ENCODE results near the gene GPATCH2.
"Not testable (repeated sequence)": the region's sequence is repeated elsewhere in the genome, so short reads cannot be mapped to it uniquely, and the experiment has no call there.

GPATCH2 gene

GRCh38 chr1:217585577-217585976 is 45.3 kb downstream of the GPATCH2 start:
- no peak overlapping the region for H3K27ac ChIP-seq
- TF ChIP-seq CTCF (IDR thresholded peaks at IDR 0.05), result no peak
- H3K4me3 ChIP-seq, result no peak overlapping the region
- DNase-seq (ENCODE audit: low spot score), result no peak

- not testable (repeated sequence) for H3K4me3 ChIP-seq; DNase-seq (ENCODE audit: low spot score); H3K27ac ChIP-seq
Measured at GRCh38 chr1:217584286-217584811, 46.5 kb downstream of the GPATCH2 start.

DNA sequence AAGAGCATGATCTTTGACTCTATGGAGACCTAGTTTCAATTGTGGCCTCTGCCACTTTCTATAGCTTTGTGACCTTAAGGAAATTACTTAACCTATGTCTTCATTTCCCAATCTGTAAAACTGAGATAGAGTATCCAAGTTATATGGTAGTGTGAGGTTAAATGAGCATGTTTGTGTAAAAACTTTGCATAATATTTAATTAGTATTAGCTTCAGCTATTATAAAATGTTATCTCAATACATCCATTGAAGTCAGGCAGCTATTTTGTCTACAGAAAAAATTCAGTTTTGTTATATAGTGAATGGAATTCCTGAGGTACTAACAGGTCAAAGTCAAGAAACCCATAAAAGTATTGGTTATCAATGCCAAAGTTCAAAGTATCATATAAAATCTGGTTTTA is 53.6 kb downstream of the GPATCH2 start:
- DNase-seq (ENCODE audit: low spot score), result no peak
- TF ChIP-seq CTCF (IDR thresholded peaks at IDR 0.05), result no peak
- no peak overlapping the region for H3K27ac ChIP-seq
- no peak overlapping the region for H3K4me3 ChIP-seq

DNA sequence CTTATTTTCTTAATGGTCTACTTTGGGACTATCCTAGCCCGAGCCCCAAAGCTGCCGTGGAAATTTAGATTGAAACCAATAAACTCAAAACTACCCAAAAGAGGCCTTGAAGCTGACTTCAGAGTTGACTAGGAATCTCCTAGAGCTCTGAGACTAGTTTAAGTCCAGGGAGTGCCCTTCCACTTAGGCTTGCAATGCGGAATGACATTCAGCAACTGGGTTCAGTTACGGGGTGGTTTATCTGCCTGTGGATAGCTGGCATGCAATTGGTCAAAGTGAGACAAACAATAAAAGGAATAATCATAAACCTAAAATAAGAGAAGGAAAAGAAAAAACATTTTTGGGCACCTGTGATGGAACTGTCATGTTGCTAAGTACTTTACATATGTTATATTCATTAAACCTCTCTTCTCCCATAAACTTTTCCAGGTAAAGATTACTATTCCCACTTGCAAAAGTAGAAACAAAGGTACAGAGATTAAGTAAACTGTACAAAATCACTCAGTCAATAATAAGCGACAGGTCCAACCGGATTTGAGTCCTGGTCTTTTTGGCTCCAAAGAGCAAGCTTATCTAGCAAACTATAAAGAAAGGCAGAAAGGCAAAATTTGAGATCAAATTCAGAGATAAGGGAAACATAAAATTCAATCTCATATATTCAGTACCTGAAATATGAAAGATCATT is 56.5 kb downstream of the GPATCH2 start:
- Histone ChIP-seq H3K4me3 (no peak overlapping the region), H3K27ac (no peak overlapping the region)
- no peak for TF ChIP-seq CTCF (IDR thresholded peaks at IDR 0.05)
- no peak for DNase-seq (ENCODE audit: low spot score)

- Histone ChIP-seq H3K27ac (no peak overlapping the region), H3K4me3 (no peak overlapping the region)
- DNase-seq (ENCODE audit: low spot score), result no peak
- no peak for TF ChIP-seq CTCF (IDR thresholded peaks at IDR 0.05)
Measured at GRCh38 chr1:217569021-217569420, 61.9 kb downstream of the GPATCH2 start.

- H3K4me3 ChIP-seq, result no peak overlapping the region
- no peak for DNase-seq (ENCODE audit: low spot score)
- no peak for TF ChIP-seq CTCF (IDR thresholded peaks at IDR 0.05)
- no peak overlapping the region for H3K27ac ChIP-seq
Measured at GRCh38 chr1:217568200-217568599, 62.7 kb downstream of the GPATCH2 start.

DNA sequence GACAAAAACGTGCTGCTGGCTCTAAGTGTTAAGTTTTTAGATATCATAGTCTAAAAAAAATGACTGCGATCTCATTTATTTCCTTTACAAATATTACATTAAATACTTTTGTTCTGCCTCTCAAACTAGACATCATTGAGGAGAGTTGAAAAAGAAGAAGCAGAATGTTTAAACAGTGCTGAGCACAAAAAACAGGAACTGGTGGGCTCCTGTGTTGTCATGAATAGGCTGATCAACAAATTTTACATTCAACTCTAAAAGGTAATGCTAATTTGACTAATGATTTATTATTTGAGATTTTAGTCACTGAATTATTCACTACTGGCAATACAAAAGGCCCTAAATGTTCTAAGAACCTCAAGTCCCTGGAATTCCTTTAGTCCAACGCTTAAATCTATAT is 66.1 kb downstream of the GPATCH2 start:
- Histone ChIP-seq H3K4me3 (no peak overlapping the region), H3K27ac (no peak overlapping the region)
- TF ChIP-seq CTCF (IDR thresholded peaks at IDR 0.05), result no peak
- no peak for DNase-seq (ENCODE audit: low spot score)
